HEK293 (cell line): ENCODE results near the gene ITPR2.

ENCODE experiments used
- CTCF ChIA-PET: fragments of 350-600 bp; formaldehyde crosslinking; extraction: SDS; loops from one replicate; lab custom pipeline; 2021; ENCODE audit warnings: antibody characterized with exemption; lab: Yijun Ruan, JAX
- POLR2A ChIA-PET: fragments of 300-600 bp; formaldehyde crosslinking; extraction: SDS; loops from one replicate; lab custom pipeline; 2020; ENCODE audit warnings: antibody characterized with exemption, inconsistent platforms; lab: Yijun Ruan, JAX
- H3K27ac ChIP-seq: fragments of 200-500 bp; sonication (Bioruptor generic); 2 replicates; pipeline ENCODE4 v1.5.1; 2014; ENCODE audit warnings: low read depth, low read length, control low read depth, inconsistent platforms; ENCODE audit errors: extremely low read depth
- H3K36me3 ChIP-seq, 2 experiments: fragments of 200-500 bp in 1 of 2; sonication (Bioruptor generic) in 1 of 2; 1 replicate in 1 of 2; 2 replicates in 1 of 2; pipeline ENCODE4 v1.5.1; 2014 to 2017; ENCODE audit warnings: inconsistent platforms in 2 of 2, low read length in 2 of 2; ENCODE audit not compliant: control insufficient read depth in 2 of 2, insufficient read depth in 1 of 2
- H3K4me1 ChIP-seq: fragments of 200-500 bp; sonication (Bioruptor generic); 2 replicates; pipeline ENCODE4 v1.5.1; 2014; ENCODE audit warnings: mild to moderate bottlenecking, low read length, inconsistent platforms; ENCODE audit not compliant: control insufficient read depth, insufficient read depth
- H3K4me3 ChIP-seq: 2 replicates; pipeline ENCODE4 v1.5.1; 2011; ENCODE audit warnings: low read depth, mild to moderate bottlenecking, control low read depth, low read length, moderate library complexity
- H3K9me3 ChIP-seq: fragments of 200-500 bp; sonication (Bioruptor generic); 2 replicates; pipeline ENCODE4 v1.5.1; 2014; ENCODE audit warnings: low read depth, low read length, inconsistent platforms; ENCODE audit not compliant: control insufficient read depth, insufficient read depth
- BCL11B ChIP-seq: fragments of 450-650 bp; formaldehyde crosslinking; IDR thresholded peaks from 2 replicates; pipeline ENCODE4 v1.5.1; 2016; ENCODE audit warnings: low read depth, missing biosample characterization, missing genetic modification characterization
- HOXC10 ChIP-seq: sonication (generic); formaldehyde crosslinking; IDR thresholded peaks from 2 replicates; pipeline ENCODE4 v1.8.1; 2023; ENCODE audit warnings: mild to moderate bottlenecking, missing genetic modification reagents
- IKZF3 ChIP-seq: fragments of 450-650 bp; IDR thresholded peaks from 2 replicates; pipeline ENCODE4 v1.5.0; 2018; ENCODE audit warnings: missing biosample characterization, mild to moderate bottlenecking, missing genetic modification characterization, moderate library complexity
- SCRT1 ChIP-seq: fragments of 450-650 bp; formaldehyde crosslinking; IDR thresholded peaks from 2 replicates; pipeline ENCODE4 v1.5.1; 2016; ENCODE audit warnings: missing biosample characterization, missing genetic modification characterization, borderline replicate concordance
- SCRT2 ChIP-seq: fragments of 450-650 bp; formaldehyde crosslinking; IDR thresholded peaks from 2 replicates; pipeline ENCODE4 v1.5.1; 2016; ENCODE audit warnings: missing biosample characterization, missing genetic modification characterization
- SP2 ChIP-seq: fragments of 450-650 bp; formaldehyde crosslinking; IDR thresholded peaks from 2 replicates; pipeline ENCODE4 v1.5.1; 2016; ENCODE audit warnings: missing biosample characterization, missing genetic modification characterization
- ZBTB1 ChIP-seq: fragments of 450-650 bp; formaldehyde crosslinking; IDR thresholded peaks from 2 replicates; pipeline ENCODE4 v1.5.1; 2016; ENCODE audit warnings: missing biosample characterization, missing genetic modification characterization
- ZFP41 ChIP-seq: fragments of 450-650 bp; formaldehyde crosslinking; IDR thresholded peaks from 2 replicates; pipeline ENCODE4 v1.5.1; 2016; ENCODE audit warnings: missing biosample characterization, missing genetic modification characterization, borderline replicate concordance
- ZNF121 ChIP-seq: fragments of 450-650 bp; formaldehyde crosslinking; IDR thresholded peaks from 2 replicates; pipeline ENCODE4 v1.5.1; 2016; ENCODE audit warnings: missing biosample characterization, missing genetic modification characterization
- ZNF184 ChIP-seq: fragments of 450-650 bp; IDR thresholded peaks from 2 replicates; pipeline ENCODE4 v1.5.1; 2018; ENCODE audit warnings: missing biosample characterization, mild to moderate bottlenecking, missing genetic modification characterization
- ZNF350 ChIP-seq: fragments of 450-650 bp; formaldehyde crosslinking; IDR thresholded peaks from 2 replicates; pipeline ENCODE4 v1.5.0; 2017; ENCODE audit warnings: missing biosample characterization, mild to moderate bottlenecking, missing genetic modification characterization
- ZNF670 ChIP-seq: fragments of 450-650 bp; formaldehyde crosslinking; IDR thresholded peaks from 2 replicates; pipeline ENCODE4 v1.5.1; 2016; ENCODE audit warnings: missing biosample characterization, missing genetic modification characterization, low read depth
- ZNF704 ChIP-seq: fragments of 450-650 bp; formaldehyde crosslinking; IDR thresholded peaks from 2 replicates; pipeline ENCODE4 v1.5.1; 2016; ENCODE audit warnings: missing biosample characterization, missing genetic modification characterization
- ZNF768 ChIP-seq: fragments of 450-650 bp; formaldehyde crosslinking; IDR thresholded peaks from 2 replicates; pipeline ENCODE4 v1.5.1; 2018; ENCODE audit warnings: missing biosample characterization, mild to moderate bottlenecking, missing genetic modification characterization
- ZNF777 ChIP-seq: fragments of 450-650 bp; formaldehyde crosslinking; IDR thresholded peaks from 2 replicates; pipeline ENCODE4 v1.5.1; 2017; ENCODE audit warnings: missing biosample characterization, missing genetic modification characterization, borderline replicate concordance
- ZSCAN16 ChIP-seq: fragments of 450-650 bp; formaldehyde crosslinking; IDR thresholded peaks from 2 replicates; pipeline ENCODE4 v1.5.1; 2016; ENCODE audit warnings: missing biosample characterization, missing genetic modification characterization

Gene ITPR2

DNA sequence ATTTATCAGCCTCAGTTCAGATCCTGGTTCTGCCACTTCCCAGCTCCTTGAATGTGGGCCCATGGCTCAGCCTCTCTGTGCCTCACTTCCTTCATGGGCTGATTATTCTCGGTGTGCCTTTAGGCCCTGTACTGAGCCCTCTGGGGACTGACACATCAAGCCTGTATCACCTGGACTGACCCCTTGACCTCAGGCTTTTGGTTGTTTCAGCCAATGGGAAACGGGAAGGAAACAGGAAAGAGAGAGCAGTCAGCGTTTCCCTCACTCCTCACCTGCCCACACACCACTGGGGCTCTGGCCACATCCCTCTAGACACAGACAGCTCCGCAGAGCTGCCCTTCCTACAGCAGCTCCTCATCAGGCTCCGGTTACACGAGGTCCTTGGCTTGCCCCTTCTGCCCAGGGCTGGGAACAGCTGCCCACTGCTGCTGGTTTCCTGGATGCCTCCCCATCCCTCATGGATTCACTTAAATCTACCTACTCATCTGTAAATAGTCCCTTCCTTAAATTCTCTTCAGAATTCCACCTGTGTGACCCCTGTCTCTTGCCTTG lies 37.0 kb upstream of the ITPR2 start (continued):
- TF ChIP-seq ZNF768 (tag by site-specific recombination) = no peak

DNA sequence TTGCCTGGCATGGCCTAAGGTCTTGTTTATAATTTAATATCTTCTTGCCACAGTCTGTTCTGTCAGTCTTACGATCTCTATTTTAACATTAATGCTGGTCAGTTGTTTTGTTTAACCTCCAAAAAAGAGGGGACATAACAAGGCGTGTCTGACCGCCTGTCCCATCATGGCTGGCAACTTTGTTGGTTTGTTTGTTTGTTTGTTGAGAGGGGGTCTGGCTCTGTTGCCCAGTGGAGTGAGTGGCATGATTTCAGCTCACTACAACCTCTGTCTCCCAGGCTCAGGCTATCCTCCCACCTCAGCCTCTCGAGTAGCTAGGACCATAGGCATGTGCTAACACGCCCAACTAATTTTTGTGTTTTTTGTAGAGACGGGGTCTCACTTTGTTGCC lies 36.1 kb upstream of the ITPR2 start:
- TF ChIP-seq ZNF121 (tag by site-specific recombination) = 0 out of 2 replicates have a peak, but pooled peaks have one; percentile 39
- TF ChIP-seq ZNF350 (tag by site-specific recombination) = no peak
- no peak for TF ChIP-seq ZSCAN16 (tag by site-specific recombination)
- H3K4me3 ChIP-seq = no peak overlapping the region
- H3K4me1 ChIP-seq = peaks cover 13% of the 10 kb centered on the region
- H3K9me3 ChIP-seq = no peaks in the 10 kb centered on the region
- no peaks in the 10 kb centered on the region for H3K36me3 ChIP-seq
- no peak overlapping the region for H3K27ac ChIP-seq
- CTCF ChIA-PET = interaction anchor here (0.6 to 5.5 kb wide), 2 partner anchors 16 to 1882 kb away, joined by 4 to 33 read pairs; no protein-coding TSS in a partner anchor
- POLR2A ChIA-PET = no interaction called here

- Histone ChIP-seq H3K4me3 (no peak overlapping the region), H3K36me3 (no peaks in the 10 kb centered on the region), H3K4me1 (peaks cover 13% of the 10 kb centered on the region), H3K9me3 (no peaks in the 10 kb centered on the region), H3K27ac (no peak overlapping the region)
- ChIA-PET POLR2A (no interaction called here), CTCF (interaction anchor here (5.5 kb wide), 1 partner anchor 17 kb away, joined by 33 read pairs; no protein-coding TSS in a partner anchor)
- TF ChIP-seq SCRT1 (tag by site-specific recombination) (peak; percentile 43; the same call in 1 of the 2 replicates), SCRT2 (tag by site-specific recombination) (peak; percentile 78), ZNF777 (no peak)
Measured at GRCh38 chr12:26868447-26869103, 35.6 kb upstream of the ITPR2 start.

GRCh38 chr12:26867080-26867479 lies 34.1 kb upstream of the ITPR2 start:
- peaks cover 13% of the 10 kb centered on the region for H3K4me1 ChIP-seq
- POLR2A ChIA-PET = no interaction called here
- CTCF ChIA-PET = interaction anchor here (0.6 to 0.9 kb wide), 5 partner anchors 17 to 247 kb away, joined by 3 to 8 read pairs (median 4); partner anchors contain the start of gene TM7SF3
- H3K36me3 ChIP-seq = no peaks in the 10 kb centered on the region
- H3K9me3 ChIP-seq = no peaks in the 10 kb centered on the region
- H3K4me3 ChIP-seq = no peak overlapping the region
- TF ChIP-seq ZNF670 (tag by site-specific recombination) (no peak), ZNF704 (tag by site-specific recombination) (no peak), ZNF184 (tag by site-specific recombination) (no peak), HOXC10 (no peak), ZFP41 (tag by site-specific recombination) (no peak), SP2 (tag by site-specific recombination) (no peak), BCL11B (tag by site-specific recombination) (no peak), IKZF3 (tag by site-specific recombination) (no peak), ZBTB1 (tag by site-specific recombination) (no peak)
- no peak overlapping the region for H3K27ac ChIP-seq
